K562 (cell line): ENCODE measurements around the gene LINGO3. TPM values are rescaled to one million over a fixed set of nuclear protein-coding genes. Genes with fewer than 3 reads are reported as not detected.

Experiments
- EP300 ChIP-seq: IDR thresholded peaks from 2 replicates; pipeline ENCODE4 v1.6.1; 2012; ENCODE audit warnings: low read length, improper control_type of control experiment
- EZH2 ChIP-seq: IDR thresholded peaks from 2 replicates; pipeline ENCODE4 v1.6.1; 2012; ENCODE audit warnings: low read depth, mild to moderate bottlenecking, inconsistent platforms, low read length, borderline replicate concordance
- IFI16 ChIP-seq: fragments of 250-450 bp; sonication (Bioruptor Pico); IDR thresholded peaks from 2 replicates; pipeline ENCODE4 v2.1.2; 2022; ENCODE audit warnings: mild to moderate bottlenecking, inconsistent platforms
- POLR2B ChIP-seq: fragments of 450-650 bp; IDR thresholded peaks from 2 replicates; pipeline ENCODE4 v1.6.1; 2018; ENCODE audit warnings: low read depth; ENCODE audit not compliant: partially characterized antibody
- PRPF4 ChIP-seq: fragments of 200-400 bp; formaldehyde crosslinking; IDR thresholded peaks from one replicate; pipeline ENCODE4 v1.6.1; 2017; ENCODE audit warnings: low read length, low read depth, mild to moderate bottlenecking; ENCODE audit not compliant: insufficient read depth, poor library complexity, severe bottlenecking
- RBM22 ChIP-seq: fragments of 200-400 bp; formaldehyde crosslinking; IDR thresholded peaks from 2 replicates; pipeline ENCODE4 v1.6.1; 2018; ENCODE audit warnings: low read length, low read depth; ENCODE audit not compliant: poor library complexity, severe bottlenecking
- RBM25 ChIP-seq: fragments of 200-400 bp; formaldehyde crosslinking; IDR thresholded peaks from 2 replicates; pipeline ENCODE4 v1.6.1; 2018; ENCODE audit warnings: low read length, low read depth, moderate library complexity; ENCODE audit not compliant: severe bottlenecking
- SNRNP70 ChIP-seq: fragments of 200-400 bp; formaldehyde crosslinking; optimal IDR thresholded peaks from 2 replicates; pipeline ENCODE3; 2017; ENCODE audit warnings: low read depth, low read length
- SREBF2 ChIP-seq: sonication (generic); formaldehyde crosslinking; IDR thresholded peaks from 2 replicates; pipeline ENCODE4 v1.4.0; 2020; ENCODE audit warnings: mild to moderate bottlenecking, missing genetic modification reagents
- TCFL5 ChIP-seq: fragments of 250-450 bp; sonication (Bioruptor Pico); conservative IDR thresholded peaks from 2 replicates; pipeline ENCODE4 v1.6.1; 2021; ENCODE audit warnings: mild to moderate bottlenecking, moderate library complexity, matching md5 sums
- ZFP36 ChIP-seq: fragments of 150-350 bp; IDR thresholded peaks from 2 replicates; pipeline ENCODE4 v1.6.1; 2018; ENCODE audit warnings: low read length, low read depth; ENCODE audit not compliant: partially characterized antibody
- ZKSCAN3 ChIP-seq: fragments of 250-450 bp; sonication (Bioruptor Pico); IDR thresholded peaks from 2 replicates; pipeline ENCODE4 v1.4.0; 2020
- ZNF583 ChIP-seq: fragments of 250-450 bp; sonication (Bioruptor Pico); IDR thresholded peaks from 2 replicates; pipeline ENCODE4 v1.4.0; 2020
- polyA plus RNA-seq, 8 experiments: library from polyadenylated mRNA; depleted of rRNA in 4 of 8; stranded (reverse) in 5 of 8; unstranded in 3 of 8; fragments of >200 nt; fragmentation: Nextera tagmentation in 2 of 8; fragmentation: Illumina TruSeq in 1 of 8; extraction: Ambion mirVana in 2 of 8; extraction: Trizol in 1 of 8; gene quantifications; 2 replicates each; pipeline versions ENCODE4 v1.2.1 to v1.2.3, GENCODE V29; 2011 to 2014; ENCODE audit warnings: inconsistent platforms in 1 of 8, missing spikeins in 1 of 8
- total RNA-seq, 7 experiments: library from RNA; depleted of rRNA in 6 of 7; stranded (reverse); fragments of >200 nt in 6 of 7; fragmentation: Illumina TruSeq in 2 of 7; extraction: Trizol in 2 of 7; gene quantifications; 2 replicates each; pipeline versions ENCODE4 v1.2.1 to v1.2.3, GENCODE V29; 2011 to 2021; ENCODE audit warnings: low replicate concordance in 1 of 7
- TF ChIP-seq, protein P1 (sequence below): sonication (generic); formaldehyde crosslinking; IDR thresholded peaks from 2 replicates; pipeline ENCODE4 v1.8.1; 2022; ENCODE audit warnings: missing genetic modification reagents
- TF ChIP-seq, protein P2 (sequence below): fragments of 250-450 bp; sonication (Bioruptor Pico); IDR thresholded peaks from 2 replicates; pipeline ENCODE4 v1.8.0; 2022; ENCODE audit warnings: inconsistent platforms
- TF ChIP-seq, protein P3 (sequence below): fragments of 250-450 bp; sonication (Bioruptor Pico); IDR thresholded peaks from 2 replicates; pipeline ENCODE4 v1.4.0; 2020

Gene LINGO3
- total and polyA plus RNA-seq, 9 of the 15 experiments (the other 6 are each of a cell fraction or from before 2014, with no cell fraction given) = 0.03 to 0.05 (median 0.03) TPM; not detected in 6

DNA sequence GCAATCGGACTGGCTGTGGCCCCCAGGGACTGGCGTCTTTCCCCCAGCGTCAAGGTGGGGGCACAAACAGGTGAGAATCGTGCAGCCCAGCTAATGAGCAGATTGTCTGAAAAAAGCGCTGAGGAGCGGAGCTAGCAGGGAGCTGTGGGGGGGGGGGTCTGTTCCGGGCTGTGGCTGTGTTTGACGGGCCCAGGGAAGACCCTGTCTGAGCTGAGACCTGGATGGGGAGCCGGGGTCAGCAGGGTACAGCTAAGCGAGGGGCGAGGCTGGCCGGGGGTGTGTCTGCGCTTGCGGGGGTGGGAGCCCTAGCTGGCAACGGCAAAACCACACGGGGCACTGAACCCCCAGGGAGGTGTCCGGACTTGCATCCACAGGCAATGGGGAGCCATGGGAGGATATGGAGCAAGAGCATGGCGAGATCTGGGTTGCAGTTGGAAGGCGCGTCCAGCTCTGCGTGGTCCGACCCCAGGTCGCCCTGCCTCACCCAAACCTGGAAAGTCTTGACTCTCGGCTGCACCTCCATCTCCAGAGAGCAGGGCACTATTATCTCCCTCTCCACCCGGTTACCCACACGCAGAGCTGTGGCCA is 4.6 kb downstream of the LINGO3 start (continued):
- TF ChIP-seq ZNF583 (CRISPR knock-in tag) (no peak), PRPF4 (no peak), IFI16 (no peak), TCFL5 (CRISPR knock-in tag) (no peak), RBM22 (no peak), SNRNP70 (no peak), ZKSCAN3 (CRISPR knock-in tag) (no peak), RBM25 (peak; percentile 92), SREBF2 (CRISPR knock-in tag) (no peak), EZH2 (no peak), ZFP36 (peak; percentile 80), EP300 (no peak), POLR2B (no peak)
- TF ChIP-seq, protein P1, sequence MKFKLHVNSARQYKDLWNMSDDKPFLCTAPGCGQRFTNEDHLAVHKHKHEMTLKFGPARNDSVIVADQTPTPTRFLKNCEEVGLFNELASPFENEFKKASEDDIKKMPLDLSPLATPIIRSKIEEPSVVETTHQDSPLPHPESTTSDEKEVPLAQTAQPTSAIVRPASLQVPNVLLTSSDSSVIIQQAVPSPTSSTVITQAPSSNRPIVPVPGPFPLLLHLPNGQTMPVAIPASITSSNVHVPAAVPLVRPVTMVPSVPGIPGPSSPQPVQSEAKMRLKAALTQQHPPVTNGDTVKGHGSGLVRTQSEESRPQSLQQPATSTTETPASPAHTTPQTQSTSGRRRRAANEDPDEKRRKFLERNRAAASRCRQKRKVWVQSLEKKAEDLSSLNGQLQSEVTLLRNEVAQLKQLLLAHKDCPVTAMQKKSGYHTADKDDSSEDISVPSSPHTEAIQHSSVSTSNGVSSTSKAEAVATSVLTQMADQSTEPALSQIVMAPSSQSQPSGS (CRISPR knock-in tag) = no peak
- TF ChIP-seq, protein P2, sequence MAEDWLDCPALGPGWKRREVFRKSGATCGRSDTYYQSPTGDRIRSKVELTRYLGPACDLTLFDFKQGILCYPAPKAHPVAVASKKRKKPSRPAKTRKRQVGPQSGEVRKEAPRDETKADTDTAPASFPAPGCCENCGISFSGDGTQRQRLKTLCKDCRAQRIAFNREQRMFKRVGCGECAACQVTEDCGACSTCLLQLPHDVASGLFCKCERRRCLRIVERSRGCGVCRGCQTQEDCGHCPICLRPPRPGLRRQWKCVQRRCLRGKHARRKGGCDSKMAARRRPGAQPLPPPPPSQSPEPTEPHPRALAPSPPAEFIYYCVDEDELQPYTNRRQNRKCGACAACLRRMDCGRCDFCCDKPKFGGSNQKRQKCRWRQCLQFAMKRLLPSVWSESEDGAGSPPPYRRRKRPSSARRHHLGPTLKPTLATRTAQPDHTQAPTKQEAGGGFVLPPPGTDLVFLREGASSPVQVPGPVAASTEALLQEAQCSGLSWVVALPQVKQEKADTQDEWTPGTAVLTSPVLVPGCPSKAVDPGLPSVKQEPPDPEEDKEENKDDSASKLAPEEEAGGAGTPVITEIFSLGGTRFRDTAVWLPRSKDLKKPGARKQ (CRISPR knock-in tag) = no peak
- TF ChIP-seq, protein P3, sequence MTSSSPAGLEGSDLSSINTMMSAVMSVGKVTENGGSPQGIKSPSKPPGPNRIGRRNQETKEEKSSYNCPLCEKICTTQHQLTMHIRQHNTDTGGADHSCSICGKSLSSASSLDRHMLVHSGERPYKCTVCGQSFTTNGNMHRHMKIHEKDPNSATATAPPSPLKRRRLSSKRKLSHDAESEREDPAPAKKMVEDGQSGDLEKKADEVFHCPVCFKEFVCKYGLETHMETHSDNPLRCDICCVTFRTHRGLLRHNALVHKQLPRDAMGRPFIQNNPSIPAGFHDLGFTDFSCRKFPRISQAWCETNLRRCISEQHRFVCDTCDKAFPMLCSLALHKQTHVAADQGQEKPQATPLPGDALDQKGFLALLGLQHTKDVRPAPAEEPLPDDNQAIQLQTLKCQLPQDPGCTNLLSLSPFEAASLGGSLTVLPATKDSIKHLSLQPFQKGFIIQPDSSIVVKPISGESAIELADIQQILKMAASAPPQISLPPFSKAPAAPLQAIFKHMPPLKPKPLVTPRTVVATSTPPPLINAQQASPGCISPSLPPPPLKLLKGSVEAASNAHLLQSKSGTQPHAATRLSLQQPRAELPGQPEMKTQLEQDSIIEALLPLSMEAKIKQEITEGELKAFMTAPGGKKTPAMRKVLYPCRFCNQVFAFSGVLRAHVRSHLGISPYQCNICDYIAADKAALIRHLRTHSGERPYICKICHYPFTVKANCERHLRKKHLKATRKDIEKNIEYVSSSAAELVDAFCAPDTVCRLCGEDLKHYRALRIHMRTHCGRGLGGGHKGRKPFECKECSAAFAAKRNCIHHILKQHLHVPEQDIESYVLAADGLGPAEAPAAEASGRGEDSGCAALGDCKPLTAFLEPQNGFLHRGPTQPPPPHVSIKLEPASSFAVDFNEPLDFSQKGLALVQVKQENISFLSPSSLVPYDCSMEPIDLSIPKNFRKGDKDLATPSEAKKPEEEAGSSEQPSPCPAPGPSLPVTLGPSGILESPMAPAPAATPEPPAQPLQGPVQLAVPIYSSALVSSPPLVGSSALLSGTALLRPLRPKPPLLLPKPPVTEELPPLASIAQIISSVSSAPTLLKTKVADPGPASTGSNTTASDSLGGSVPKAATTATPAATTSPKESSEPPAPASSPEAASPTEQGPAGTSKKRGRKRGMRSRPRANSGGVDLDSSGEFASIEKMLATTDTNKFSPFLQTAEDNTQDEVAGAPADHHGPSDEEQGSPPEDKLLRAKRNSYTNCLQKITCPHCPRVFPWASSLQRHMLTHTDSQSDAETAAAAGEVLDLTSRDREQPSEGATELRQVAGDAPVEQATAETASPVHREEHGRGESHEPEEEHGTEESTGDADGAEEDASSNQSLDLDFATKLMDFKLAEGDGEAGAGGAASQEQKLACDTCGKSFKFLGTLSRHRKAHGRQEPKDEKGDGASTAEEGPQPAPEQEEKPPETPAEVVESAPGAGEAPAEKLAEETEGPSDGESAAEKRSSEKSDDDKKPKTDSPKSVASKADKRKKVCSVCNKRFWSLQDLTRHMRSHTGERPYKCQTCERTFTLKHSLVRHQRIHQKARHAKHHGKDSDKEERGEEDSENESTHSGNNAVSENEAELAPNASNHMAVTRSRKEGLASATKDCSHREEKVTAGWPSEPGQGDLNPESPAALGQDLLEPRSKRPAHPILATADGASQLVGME (CRISPR knock-in tag) = no peak
